Sigmoid colon (tissue), 7 donors: Measurements from ENCODE around the gene SYNPO. TPM values are rescaled to one million over a fixed set of nuclear protein-coding genes. Genes with fewer than 3 reads are reported as not detected.

Experiments
- DNase-seq: peaks from one replicate; pipeline ENCODE4 v3.0.0-alpha.2; 2019
- H3K27ac ChIP-seq, 4 donors: fragments of 200-600 bp; sonication (generic); one replicate each; pipeline ENCODE4 v1.5.1; 2016 to 2019; ENCODE audit warnings: mild to moderate bottlenecking in 1 of 4
- H3K27me3 ChIP-seq, 3 donors: fragments of 200-600 bp; sonication (generic); one replicate each; pipeline ENCODE4 v1.5.1; 2019; ENCODE audit warnings: mild to moderate bottlenecking in 1 of 3
- H3K36me3 ChIP-seq, 4 donors: fragments of 200-600 bp; sonication (generic); one replicate each; pipeline ENCODE4 v1.5.1; 2016 to 2019
- H3K4me1 ChIP-seq, 4 donors: fragments of 200-600 bp; sonication (generic); one replicate each; pipeline ENCODE4 v1.5.1; 2017 to 2019
- H3K4me3 ChIP-seq, 4 donors: fragments of 200-600 bp; sonication (generic); one replicate each; pipeline ENCODE4 v1.5.1; 2017 to 2019; ENCODE audit warnings: mild to moderate bottlenecking in 2 of 4, moderate library complexity in 1 of 4
- H3K9me3 ChIP-seq, 4 donors: fragments of 200-600 bp in 3 of 4; sonication (generic) in 3 of 4; one replicate each; pipeline versions ENCODE4 v1.5.1 to v1.6.1; 2013 to 2019
- CTCF ChIP-seq, 4 experiments: fragments of 450-650 bp in 3 of 4; fragments of 200-600 bp in 1 of 4; IDR thresholded peaks; one replicate each; pipeline ENCODE4 v1.5.1; 2016 to 2019; ENCODE audit warnings: antibody characterized with exemption in 4 of 4, mild to moderate bottlenecking in 3 of 4, moderate library complexity in 2 of 4
- EP300 ChIP-seq, 4 donors: sonication (generic); formaldehyde crosslinking; IDR thresholded peaks; one replicate each; pipeline ENCODE4 v1.6.1; 2017; ENCODE audit warnings: antibody characterized with exemption in 4 of 4
- POLR2A ChIP-seq, 2 donors: fragments of 450-650 bp; IDR thresholded peaks; one replicate each; pipeline ENCODE4 v1.6.1; 2016; ENCODE audit warnings: antibody characterized with exemption in 2 of 2, mild to moderate bottlenecking in 2 of 2, moderate library complexity in 2 of 2
- POLR2AphosphoS5 ChIP-seq, 4 donors: sonication (generic); formaldehyde crosslinking; IDR thresholded peaks; one replicate each; pipeline ENCODE4 v1.6.1; 2017; ENCODE audit warnings: antibody characterized with exemption in 4 of 4
- WGBS, 2 donors: extraction: QIAGEN DNeasy Blood & Tissue Kit; methylation state at CpG; one replicate each; pipeline ENCODE4 v1.1.7; 2013; 5-methylcytosine and 5-hydroxymethylcytosine counted together
- intact Hi-C: fragments of 100-400 bp; cut with DNase I; formaldehyde crosslinking; loops from one replicate; pipeline ENCODE4 v1.15.1; 2023
- polyA plus RNA-seq, 3 donors: library from polyadenylated mRNA; stranded (reverse); fragments of 200-250 nt; gene quantifications; one replicate each; pipeline ENCODE4 v1.2.3, GENCODE V29; 2013
- total RNA-seq, 4 donors: library from RNA; depleted of rRNA; stranded (reverse); fragments of >200 nt; gene quantifications; one replicate each; pipeline ENCODE4 v1.1.0, GENCODE V29; 2016
- donor health status: healthy with polysubstance abuse.
- donor health status: Bipolar disorder and iron deficiency.
- donor health status: healthy.

The SYNPO gene
- total and polyA plus RNA-seq, 7 donors: 7.1 to 30.1 (median 18.6) TPM

GRCh38 chr5:150653762-150654556, 13.5 kb downstream of the SYNPO start:
- H3K4me1 ChIP-seq: peaks cover 0 to 45% (median 27%) of the 10 kb centered on the region in 4 donors
- no peak overlapping the region for H3K4me3 ChIP-seq
- intact Hi-C loops: loop anchor here (5.0 kb wide), 1 partner anchor 37 kb away; no protein-coding TSS in a partner anchor
- no peak for DNase-seq
- WGBS, 2 donors: 67 to 74% methylated on average over 2 of the region's 2 CpGs
- no peak for TF ChIP-seq CTCF (IDR thresholded peaks at IDR 0.05)
- peaks cover 0 to 15% (median 6%) of the 10 kb centered on the region in 4 donors for H3K36me3 ChIP-seq
- H3K9me3 ChIP-seq: no peaks in the 10 kb centered on the region
- no peaks in the 10 kb centered on the region for H3K27me3 ChIP-seq
- H3K27ac ChIP-seq: peak overlapping the region in 2 of 4 donors; percentile 28 to 45

- WGBS, 2 donors: 90 to 94% methylated on average over 3 of the region's 3 CpGs
- peaks cover 0 to 45% (median 27%) of the 10 kb centered on the region in 4 donors for H3K4me1 ChIP-seq
- H3K27me3 ChIP-seq: no peaks in the 10 kb centered on the region
- peaks cover 0 to 3% (median under 1%) of the 10 kb centered on the region in 4 donors for H3K36me3 ChIP-seq
- TF ChIP-seq POLR2A (IDR thresholded peaks at IDR 0.05): no peak
- TF ChIP-seq POLR2AphosphoS5 (IDR thresholded peaks at IDR 0.05): no peak
- TF ChIP-seq CTCF (IDR thresholded peaks at IDR 0.05): no peak
- TF ChIP-seq EP300 (IDR thresholded peaks at IDR 0.05): no peak
- H3K9me3 ChIP-seq: no peaks in the 10 kb centered on the region
- DNase-seq: no peak
- H3K27ac ChIP-seq: peak overlapping the region in 1 of 4 donors; percentile 76
- intact Hi-C loops: loop anchor here (5.0 kb wide), 2 partner anchors 47 to 198 kb away; partner anchors contain the start of gene RBM22
- H3K4me3 ChIP-seq: no peak overlapping the region
These were observed 14.8 kb downstream of the SYNPO start for GRCh38 chr5:150655221-150655620.

GRCh38 chr5:150656191-150657132, 16.0 kb downstream of the SYNPO start:
- Histone ChIP-seq H3K27me3 (no peaks in the 10 kb centered on the region), H3K4me3 (peak overlapping the region; percentile 46 to 62 (median 58)), H3K4me1 (peaks cover 0 to 40% (median 27%) of the 10 kb centered on the region in 4 donors), H3K36me3 (no peaks in the 10 kb centered on the region), H3K27ac (peak overlapping the region; percentile 66 to 76 (median 70)), H3K9me3 (no peaks in the 10 kb centered on the region)
- TF ChIP-seq POLR2A (IDR thresholded peaks at IDR 0.05): no peak
- peak; percentile 22 to 65 (median 43) for TF ChIP-seq CTCF (IDR thresholded peaks at IDR 0.05)
- TF ChIP-seq EP300 (IDR thresholded peaks at IDR 0.05): no peak
- peak in 2 of 4 donors; percentile 43 to 51 for TF ChIP-seq POLR2AphosphoS5 (IDR thresholded peaks at IDR 0.05)
- DNase-seq: peak; percentile 88
- intact Hi-C loops: loop anchor here (1.0 to 5.0 kb wide), 4 partner anchors 46 to 199 kb away; partner anchors contain the start of gene RBM22
- WGBS, 2 donors: 1 to 2% methylated on average over 99 of the region's 99 CpGs

GRCh38 chr5:150658121-150658520, 17.7 kb downstream of the SYNPO start:
- Histone ChIP-seq H3K27me3 (no peaks in the 10 kb centered on the region), H3K27ac (peak overlapping the region; percentile 66 to 74 (median 70)), H3K4me1 (peaks cover 0 to 26% (median 24%) of the 10 kb centered on the region in 4 donors), H3K4me3 (no peak overlapping the region), H3K9me3 (no peaks in the 10 kb centered on the region), H3K36me3 (no peaks in the 10 kb centered on the region)
- intact Hi-C loops: loop anchor here (5.0 kb wide), 2 partner anchors 44 to 201 kb away; partner anchors contain the start of gene RBM22
- WGBS, 2 donors: 95 to 96% methylated on average over 4 of the region's 4 CpGs
- DNase-seq: peak; percentile 52
- no peak for TF ChIP-seq POLR2AphosphoS5 (IDR thresholded peaks at IDR 0.05)
- TF ChIP-seq POLR2A (IDR thresholded peaks at IDR 0.05): no peak
- TF ChIP-seq CTCF (IDR thresholded peaks at IDR 0.05): no peak
- TF ChIP-seq EP300 (IDR thresholded peaks at IDR 0.05): no peak
